Psoas muscle (tissue), 8 donors: ENCODE results near the gene HMCES. TPM values are rescaled to one million over a fixed set of nuclear protein-coding genes. Genes with fewer than 3 reads are reported as not detected.

ENCODE experiments used
- ATAC-seq, 4 donors: fragments of 200-7000 bp; cut with Tn5 transposase; one replicate each; pipeline ENCODE4 v1.9.1; 2020; ENCODE audit warnings: moderate library complexity in 3 of 4, mild to moderate bottlenecking in 2 of 4
- DNase-seq, 2 donors: peaks; one replicate each; pipeline ENCODE4 v3.0.0-alpha.2; 2020
- H3K27ac ChIP-seq: fragments of 200-600 bp; one replicate; pipeline ENCODE4 v1.8.0; 2022
- H3K27me3 ChIP-seq, 3 donors: fragments of 200-600 bp in 1 of 3; one replicate each; pipeline versions ENCODE4 v1.6.1 to v1.8.0; 2013 to 2022; ENCODE audit warnings: low read length in 2 of 3, mild to moderate bottlenecking in 2 of 3, moderate library complexity in 1 of 3; ENCODE audit not compliant: insufficient read depth in 3 of 3
- H3K36me3 ChIP-seq, 2 donors: fragments of 200-600 bp in 1 of 2; one replicate each; pipeline versions ENCODE4 v1.6.1 to v1.8.0; 2013 to 2022; ENCODE audit warnings: low read depth in 1 of 2, mild to moderate bottlenecking in 1 of 2, moderate library complexity in 1 of 2; ENCODE audit not compliant: insufficient read depth in 1 of 2
- H3K4me1 ChIP-seq: fragments of 200-600 bp; one replicate; pipeline ENCODE4 v1.8.0; 2022
- H3K4me3 ChIP-seq: fragments of 200-600 bp; one replicate; pipeline ENCODE4 v1.8.0; 2022; ENCODE audit warnings: mild to moderate bottlenecking
- H3K9me3 ChIP-seq: fragments of 200-600 bp; one replicate; pipeline ENCODE4 v1.8.0; 2022
- WGBS, 3 donors: extraction: QIAGEN DNeasy Blood & Tissue Kit; methylation state at CpG; one replicate each; pipeline versions ENCODE4 v1.1.6 to v1.1.7; 2013; 5-methylcytosine and 5-hydroxymethylcytosine counted together
- intact Hi-C, 2 donors: fragments of 100-400 bp; cut with DNase I; formaldehyde crosslinking; loops; one replicate each; pipeline versions ENCODE4 v1.11.0 to v1.14.2; 2022
- polyA plus RNA-seq, 3 donors: library from polyadenylated mRNA; stranded (reverse); fragments of 200-250 nt; gene quantifications; one replicate each; pipeline ENCODE4 v1.2.3, GENCODE V29; 2013
- total RNA-seq, 4 donors: library from RNA; stranded (reverse); fragmentation: NEBNext Ultra II Directional in 2 of 4; extraction: Animal tissue kit (Norgen Biotek cat#: 25700) in 2 of 4; gene quantifications; one replicate each; pipeline versions ENCODE4 v1.2.1 to v1.2.4, GENCODE V29; 2021 to 2023
- TF ChIP-seq, protein P1 (sequence below): fragments of 200-600 bp; IDR thresholded peaks from one replicate; pipeline ENCODE4 v1.8.0; 2022; ENCODE audit warnings: antibody characterized with exemption
- donor health status: healthy with polysubstance abuse.
- donor health status: DM: no; HTN: no; CAD: no; lungs with moderate emphysema.
- donor health status: Bipolar disorder and iron deficiency.
- donor health status: healthy.
- donor health status: DM: yes; HTN: yes; CAD: no.
- donor health status: DM: no; HTN: no; CAD: no.
- donor health status: DM: no; HTN: no; CAD: no.
- donor health status: DM: yes; HTN: yes; CAD: no.

The HMCES gene
- total and polyA plus RNA-seq, 7 donors: 32.6 to 37.4 (median 35.7) TPM

DNA sequence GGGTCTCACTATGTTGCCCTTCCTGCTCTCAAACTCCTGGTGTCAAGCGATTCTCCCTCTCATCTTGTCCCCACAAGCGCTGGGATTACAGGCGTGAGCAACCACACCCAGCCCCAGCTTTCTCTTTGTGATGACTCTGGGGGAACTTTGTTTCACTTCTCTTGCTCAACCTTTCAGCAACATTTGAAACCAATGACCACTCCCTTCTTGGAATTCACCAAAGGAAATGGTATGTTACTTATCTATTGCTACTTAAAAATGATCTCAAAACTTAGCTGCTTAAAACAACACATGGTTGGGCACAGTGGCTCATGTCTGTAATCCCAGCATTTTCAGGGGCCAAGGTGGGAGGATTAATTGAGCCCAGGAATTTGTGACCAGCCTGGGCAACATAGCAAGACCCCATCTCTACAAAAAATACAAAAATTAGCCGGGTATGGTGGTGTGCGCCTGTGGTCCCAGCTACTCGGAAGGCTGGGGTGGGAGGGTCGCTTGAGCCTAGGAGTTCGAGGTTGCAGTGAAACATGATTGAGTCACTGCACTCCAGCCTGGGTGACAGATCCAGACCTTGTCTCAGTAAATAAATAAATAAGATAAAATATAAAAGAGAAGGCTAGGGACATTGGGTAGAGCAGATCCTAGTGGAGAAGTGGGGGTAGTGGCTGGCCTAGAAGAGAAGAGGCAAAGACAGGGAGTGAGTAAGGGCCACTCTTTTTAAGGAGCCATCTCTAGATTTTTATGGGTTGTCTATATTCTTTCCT, 39.5 kb upstream of the HMCES start:
- no peak overlapping the region for H3K4me3 ChIP-seq
- no peaks in the 10 kb centered on the region for H3K4me1 ChIP-seq
- intact Hi-C loops: no loop called here
- no peak for DNase-seq
- no peak overlapping the region for H3K27ac ChIP-seq
- 83 to 86% (median 86%) methylated on average over 8 of the region's 8 CpGs for WGBS, 3 donors
- ATAC-seq: peak in 3 of 4 donors; percentile 30 to 50 (median 34)
- H3K9me3 ChIP-seq: no peaks in the 10 kb centered on the region
- TF ChIP-seq, protein P1, sequence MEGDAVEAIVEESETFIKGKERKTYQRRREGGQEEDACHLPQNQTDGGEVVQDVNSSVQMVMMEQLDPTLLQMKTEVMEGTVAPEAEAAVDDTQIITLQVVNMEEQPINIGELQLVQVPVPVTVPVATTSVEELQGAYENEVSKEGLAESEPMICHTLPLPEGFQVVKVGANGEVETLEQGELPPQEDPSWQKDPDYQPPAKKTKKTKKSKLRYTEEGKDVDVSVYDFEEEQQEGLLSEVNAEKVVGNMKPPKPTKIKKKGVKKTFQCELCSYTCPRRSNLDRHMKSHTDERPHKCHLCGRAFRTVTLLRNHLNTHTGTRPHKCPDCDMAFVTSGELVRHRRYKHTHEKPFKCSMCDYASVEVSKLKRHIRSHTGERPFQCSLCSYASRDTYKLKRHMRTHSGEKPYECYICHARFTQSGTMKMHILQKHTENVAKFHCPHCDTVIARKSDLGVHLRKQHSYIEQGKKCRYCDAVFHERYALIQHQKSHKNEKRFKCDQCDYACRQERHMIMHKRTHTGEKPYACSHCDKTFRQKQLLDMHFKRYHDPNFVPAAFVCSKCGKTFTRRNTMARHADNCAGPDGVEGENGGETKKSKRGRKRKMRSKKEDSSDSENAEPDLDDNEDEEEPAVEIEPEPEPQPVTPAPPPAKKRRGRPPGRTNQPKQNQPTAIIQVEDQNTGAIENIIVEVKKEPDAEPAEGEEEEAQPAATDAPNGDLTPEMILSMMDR: no peak
- peaks cover 0 to 3% of the 10 kb centered on the region in 2 donors for H3K36me3 ChIP-seq
- no peaks in the 10 kb centered on the region for H3K27me3 ChIP-seq

DNA sequence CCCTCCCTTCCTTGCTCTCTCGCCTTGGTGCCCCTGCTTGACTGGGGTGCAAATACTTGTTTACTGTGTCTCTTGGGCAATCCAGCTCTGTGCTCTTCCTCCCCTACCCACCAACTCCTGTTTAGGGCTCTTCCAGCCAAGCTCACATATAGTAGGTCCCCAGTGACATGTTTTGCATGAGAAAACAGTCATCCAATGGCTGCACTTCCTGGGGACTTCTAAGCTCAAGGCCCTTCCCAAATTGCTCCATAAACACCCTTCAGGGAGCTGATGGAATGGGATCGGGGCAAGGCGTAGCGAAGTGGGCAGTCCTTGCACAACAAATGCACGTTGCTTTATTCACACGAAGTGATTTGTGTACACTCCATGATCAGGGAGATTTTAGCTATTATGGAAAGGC, 38.7 kb upstream of the HMCES start:
- H3K27ac ChIP-seq: no peak overlapping the region
- H3K27me3 ChIP-seq: no peaks in the 10 kb centered on the region
- no peaks in the 10 kb centered on the region for H3K9me3 ChIP-seq
- TF ChIP-seq, protein P1: no peak
- no peaks in the 10 kb centered on the region for H3K4me1 ChIP-seq
- no peak overlapping the region for H3K4me3 ChIP-seq
- DNase-seq: no peak
- WGBS, 3 donors: 52 to 64% (median 53%) methylated on average over 6 of the region's 6 CpGs
- peaks cover 0 to 3% of the 10 kb centered on the region in 2 donors for H3K36me3 ChIP-seq
- intact Hi-C loops: loop anchor here in 1 of 2 donors (10.0 kb wide), 1 partner anchor 265 kb away; no protein-coding TSS in a partner anchor
- no peak for ATAC-seq

DNA sequence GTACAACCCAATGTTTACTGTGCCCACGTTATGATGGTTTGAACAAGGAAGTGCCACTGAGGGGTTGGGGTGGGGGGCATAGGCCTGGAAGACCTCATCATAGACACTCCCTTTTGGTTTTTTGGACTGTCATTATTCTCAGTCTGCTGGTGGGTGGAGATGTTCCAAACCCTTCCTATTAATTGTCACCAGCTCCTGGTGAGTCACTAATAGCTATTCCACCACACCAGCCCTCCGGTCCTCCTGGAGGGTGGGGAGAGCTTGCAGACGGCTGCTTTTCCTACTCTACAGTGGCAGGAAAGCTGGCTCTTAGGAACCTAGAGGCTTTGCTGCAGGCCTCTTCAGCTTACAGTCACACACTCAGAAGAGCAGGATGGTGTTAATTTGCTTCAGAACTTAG, 38.2 kb upstream of the HMCES start:
- no peaks in the 10 kb centered on the region for H3K27me3 ChIP-seq
- ATAC-seq (peak in 1 of 4 donors; percentile 45), DNase-seq (no peak)
- TF ChIP-seq, protein P1: no peak
- peaks cover 0 to 3% of the 10 kb centered on the region in 2 donors for H3K36me3 ChIP-seq
- 42 to 51% (median 42%) methylated on average over 3 of the region's 3 CpGs for WGBS, 3 donors
- no peak overlapping the region for H3K4me3 ChIP-seq
- peaks cover 4% of the 10 kb centered on the region for H3K4me1 ChIP-seq
- intact Hi-C loops: loop anchor here in 1 of 2 donors (10.0 kb wide), 1 partner anchor 266 kb away; no protein-coding TSS in a partner anchor
- H3K9me3 ChIP-seq: no peaks in the 10 kb centered on the region
- no peak overlapping the region for H3K27ac ChIP-seq

DNA sequence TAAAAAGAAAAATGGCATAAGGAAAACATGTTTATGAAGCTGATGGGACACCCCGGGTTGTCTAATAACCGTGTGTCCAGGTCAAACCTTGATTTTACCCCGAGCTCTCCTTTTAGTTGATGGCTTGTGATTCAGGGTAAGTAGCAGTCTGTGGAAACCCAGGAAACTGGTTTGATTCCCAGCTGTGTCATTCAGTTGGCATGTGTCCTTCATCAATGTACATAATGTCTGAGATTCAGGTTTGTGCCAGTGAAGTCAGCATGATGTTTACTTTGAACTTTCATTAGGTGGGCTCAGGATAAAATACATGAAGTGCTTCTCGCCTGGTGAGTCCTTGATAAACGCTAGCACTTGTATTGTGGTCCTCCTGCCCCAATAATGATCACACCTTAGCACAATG, 33.5 kb upstream of the HMCES start:
- Histone ChIP-seq H3K4me3 (peak overlapping the region; percentile 47), H3K27me3 (no peaks in the 10 kb centered on the region), H3K27ac (peak overlapping the region; percentile 84), H3K4me1 (peaks cover 19% of the 10 kb centered on the region), H3K36me3 (peaks cover 0 to 3% of the 10 kb centered on the region in 2 donors), H3K9me3 (no peaks in the 10 kb centered on the region)
- intact Hi-C loops: loop anchor here (5.0 to 10.0 kb wide), 2 partner anchors 63 to 270 kb away; partner anchors contain the start of gene CNBP (in 2 of the 2)
- ATAC-seq: no peak
- WGBS, 3 donors: 78 to 86% (median 83%) methylated on average over 5 of the region's 5 CpGs
- DNase-seq: no peak
- TF ChIP-seq, protein P1: no peak
